COLO668 (cell line): ENCODE measurements around the gene M6PR.
"Not testable (repeated sequence)": the region's sequence is repeated elsewhere in the genome, so short reads cannot be mapped to it uniquely, and the experiment has no call there.

ENCODE experiments used
- DNase-seq: peaks from one replicate; lab custom pipeline; 2025; ENCODE audit not compliant: unreplicated experiment; lab: John Stamatoyannopoulos, UW

The M6PR gene

GRCh38 chr12:8951744-8952143, 2.3 kb upstream of the M6PR start:
- DNase-seq, result no peak

GRCh38 chr12:8950702-8951478, 1.4 kb upstream of the M6PR start:
- DNase-seq, result no peak

DNA sequence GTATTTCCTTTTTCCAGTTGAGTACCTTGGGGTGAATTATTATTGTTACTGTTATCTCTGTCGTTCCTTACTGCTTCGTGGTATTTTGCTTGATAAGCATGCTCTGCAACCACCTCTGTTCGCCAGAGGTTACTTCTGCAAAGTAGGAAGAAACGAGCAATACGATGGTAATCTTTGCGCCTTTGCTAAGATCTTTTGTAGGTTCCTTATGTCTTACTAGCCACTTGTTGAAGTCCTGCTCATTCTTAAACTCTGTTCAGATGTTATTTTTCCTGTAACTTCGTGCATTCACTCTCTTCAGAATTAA, 729 bp upstream of the M6PR start:
- DNase-seq, result no peak

- DNase-seq, result peak; percentile 9
Observed at GRCh38 chr12:8948701-8949341, 624 bp downstream of the M6PR start.

- DNase-seq, result no peak
Observed at GRCh38 chr12:8947737-8948136, 1.7 kb downstream of the M6PR start.

GRCh38 chr12:8946733-8947132, 2.7 kb downstream of the M6PR start:
- DNase-seq, result no peak

DNA sequence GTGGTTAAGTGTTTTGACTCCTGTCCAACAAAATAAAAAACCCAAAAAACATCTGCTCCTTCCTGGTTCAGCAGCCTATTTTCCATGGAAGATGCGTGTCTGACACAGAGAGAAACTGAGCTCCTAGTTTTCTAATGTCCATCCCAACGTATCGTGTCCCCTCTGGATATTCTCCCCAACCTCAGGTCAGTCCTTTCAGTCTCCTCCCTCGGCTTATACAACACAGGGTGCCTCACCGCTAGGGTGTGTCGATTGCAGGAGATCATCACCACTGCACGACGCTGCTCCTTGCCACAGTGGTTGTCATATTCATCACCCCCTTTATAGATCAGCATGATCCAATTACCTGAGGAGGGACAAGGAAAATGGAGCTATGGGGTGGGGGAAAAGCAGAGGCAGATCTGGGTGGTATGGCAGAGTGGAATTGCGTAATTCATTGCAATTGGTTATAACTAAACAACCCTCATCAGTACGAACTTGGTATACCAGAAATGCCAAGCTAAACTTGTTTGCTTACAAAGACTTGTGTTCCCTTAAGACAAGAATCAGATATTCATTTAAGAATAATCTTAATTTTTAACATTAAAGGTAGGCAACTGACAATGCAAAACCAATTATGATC, 5.8 kb downstream of the M6PR start:
- DNase-seq, result no peak

GRCh38 chr12:8941691-8942478, 7.6 kb downstream of the M6PR start:
- DNase-seq, result no peak

DNA sequence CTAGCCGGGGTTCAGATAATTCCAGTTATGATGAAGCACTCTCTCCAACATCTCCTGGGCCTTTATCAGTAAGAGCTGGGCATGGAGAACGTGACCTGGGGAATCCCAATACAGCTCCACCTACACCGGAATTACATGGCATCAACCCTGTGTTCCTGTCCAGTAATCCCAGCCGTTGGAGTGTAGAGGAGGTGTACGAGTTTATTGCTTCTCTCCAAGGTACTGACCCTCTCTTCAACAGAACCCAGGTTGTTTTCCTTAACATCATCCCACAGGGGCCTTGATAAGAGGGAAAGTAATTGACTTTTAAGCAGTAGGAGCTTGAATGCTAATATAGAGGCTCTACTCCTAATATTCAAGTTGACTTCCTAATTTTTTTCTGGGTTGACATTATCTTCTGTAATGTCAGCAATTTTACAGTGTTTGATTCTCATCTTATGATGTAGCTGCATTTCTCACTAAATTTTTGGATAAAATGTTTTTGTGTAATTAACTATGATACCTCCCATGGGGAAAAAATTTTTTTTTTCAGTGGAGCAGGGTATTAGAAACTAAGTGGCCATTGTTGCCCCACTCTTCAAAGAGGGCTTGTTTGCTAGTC, 11.5 kb downstream of the M6PR start:
- DNase-seq, result not testable (repeated sequence)

GRCh38 chr12:8936735-8937134, 12.7 kb downstream of the M6PR start:
- no peak for DNase-seq

DNA sequence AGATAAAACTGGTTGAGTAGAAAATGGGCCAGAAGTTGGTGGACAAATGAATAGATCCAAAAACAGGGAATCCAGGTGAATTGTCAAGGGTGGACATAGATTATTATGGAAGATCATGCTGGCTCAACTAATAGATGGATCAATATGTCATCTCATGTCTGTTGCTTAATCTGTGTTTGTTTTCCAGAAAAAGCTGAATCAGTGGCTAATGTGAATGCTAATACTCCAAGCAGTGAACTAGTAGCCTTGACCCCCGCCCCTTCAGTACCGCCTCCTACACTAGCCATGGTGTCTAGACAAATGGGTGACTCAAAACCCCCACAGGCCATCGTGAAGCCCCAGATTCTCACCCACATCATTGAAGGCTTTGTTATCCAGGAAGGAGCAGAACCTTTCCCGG, 15.4 kb downstream of the M6PR start:
- not testable (repeated sequence) for DNase-seq

- DNase-seq, result not testable (repeated sequence)
Observed at GRCh38 chr12:8932464-8932863, 17.0 kb downstream of the M6PR start.

DNA sequence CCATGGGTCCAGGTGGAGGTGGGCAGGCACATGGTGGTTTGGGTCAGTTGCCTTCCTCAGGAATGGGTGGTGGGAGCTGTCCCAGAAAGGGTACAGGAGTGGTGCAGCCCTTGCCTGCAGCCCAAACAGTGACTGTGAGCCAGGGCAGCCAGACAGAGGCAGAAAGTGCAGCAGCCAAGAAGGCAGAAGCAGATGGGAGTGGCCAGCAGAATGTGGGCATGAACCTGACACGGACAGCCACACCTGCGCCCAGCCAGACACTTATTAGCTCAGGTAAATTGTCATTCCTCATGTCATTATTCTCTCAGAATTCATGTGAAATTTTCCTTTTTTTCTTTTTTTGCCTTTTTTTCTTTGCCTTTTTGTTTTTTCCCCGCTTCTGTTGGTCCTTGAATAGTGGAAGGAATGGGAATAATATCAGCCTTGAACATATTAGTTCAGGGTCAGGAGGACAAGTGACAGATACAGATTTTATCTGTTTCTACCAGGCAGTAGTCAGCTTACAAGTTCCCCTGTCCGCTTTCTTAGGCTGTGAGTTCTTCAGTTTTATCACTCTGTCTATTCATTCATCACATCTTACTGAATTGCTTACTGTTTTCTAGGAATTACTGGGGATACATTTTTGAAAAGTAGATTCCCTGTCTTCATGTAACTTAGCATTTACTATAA, 18.7 kb downstream of the M6PR start:
- DNase-seq, result not testable (repeated sequence)

DNA sequence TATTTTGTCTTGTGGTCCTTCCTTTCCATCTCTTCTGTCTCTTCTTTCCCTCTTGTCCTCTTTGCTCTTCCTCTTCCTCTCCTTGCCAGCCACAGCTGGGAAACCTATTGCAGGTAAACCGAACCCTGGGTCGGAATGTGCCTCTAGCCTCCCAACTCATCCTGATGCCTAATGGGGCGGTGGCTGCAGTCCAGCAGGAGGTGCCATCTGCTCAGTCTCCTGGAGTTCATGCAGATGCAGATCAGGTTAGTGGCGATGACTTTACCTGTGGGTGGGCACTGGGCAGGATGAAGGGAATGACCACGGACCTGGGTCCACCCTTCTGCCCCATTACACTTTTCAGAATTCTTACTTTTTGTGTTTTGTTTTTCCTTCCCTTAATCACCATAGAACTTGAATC, 26.9 kb downstream of the M6PR start:
- DNase-seq, result no peak

DNA sequence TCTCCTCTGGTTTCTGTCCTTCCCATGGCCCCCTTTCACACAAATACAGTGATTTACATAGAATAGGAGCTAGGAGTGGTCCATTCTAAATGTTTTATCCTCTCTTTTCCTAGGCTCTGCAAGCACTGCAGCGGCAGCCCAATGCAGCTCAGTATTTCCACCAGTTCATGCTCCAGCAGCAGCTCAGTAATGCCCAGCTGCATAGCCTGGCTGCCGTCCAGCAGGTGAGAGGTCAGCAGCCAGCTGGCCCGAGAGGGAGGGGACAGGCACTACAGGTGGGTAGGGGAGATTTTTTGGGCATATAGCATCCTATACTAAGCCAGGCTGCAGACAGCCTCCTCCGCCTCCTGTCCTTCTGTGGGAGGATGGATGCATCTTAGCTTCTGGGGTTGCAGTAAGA, 29.8 kb downstream of the M6PR start:
- DNase-seq, result not testable (repeated sequence)

GRCh38 chr12:8917751-8918150, 31.7 kb downstream of the M6PR start:
- no peak for DNase-seq

DNA sequence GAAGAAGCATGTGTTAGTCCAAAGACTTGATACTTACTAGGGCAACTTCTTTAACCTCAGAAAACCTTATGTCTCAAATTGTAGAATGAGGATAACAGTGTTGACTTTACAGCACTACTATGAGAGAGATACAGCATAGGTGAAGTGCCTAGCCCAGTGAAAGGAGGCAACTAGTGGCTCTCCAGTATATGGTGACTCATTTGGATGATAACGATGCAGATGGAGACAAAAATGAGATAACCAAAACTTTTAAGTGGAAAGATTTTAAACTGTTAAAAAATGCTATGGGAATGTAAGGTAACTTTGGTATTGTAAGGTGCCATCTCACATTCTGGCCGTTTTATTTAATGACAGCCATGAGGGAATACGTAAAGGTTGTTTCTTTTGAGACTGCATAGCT, 32.4 kb downstream of the M6PR start:
- DNase-seq, result no peak

DNA sequence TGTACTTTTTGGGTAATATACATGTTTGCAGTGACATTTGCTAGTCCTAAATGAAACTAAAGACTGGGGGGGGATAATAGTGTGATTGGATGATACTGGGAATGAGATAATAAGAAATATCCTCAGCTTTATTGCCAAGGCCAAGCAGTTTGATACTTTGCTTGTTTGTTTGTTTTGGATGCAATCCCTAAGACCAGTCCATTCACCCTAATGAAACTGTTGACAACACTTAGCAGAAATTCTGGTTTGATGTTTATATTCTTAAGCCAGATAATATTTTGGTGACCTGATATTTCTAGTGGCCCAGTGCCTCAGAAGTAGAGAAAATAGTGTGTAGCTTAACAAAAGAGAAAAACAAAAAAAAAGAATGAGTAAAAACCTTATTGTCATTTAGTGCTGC, 33.3 kb downstream of the M6PR start:
- no peak for DNase-seq

GRCh38 chr12:8914716-8915526, 34.5 kb downstream of the M6PR start:
- DNase-seq, result peak; percentile 25
